ENCODE measurements around the gene CH25H. TPM values are rescaled to one million over a fixed set of nuclear protein-coding genes. Genes with fewer than 3 reads are reported as not detected.

Gene CH25H
- total and polyA plus RNA-seq, 2 donors from 2014 or later = 1.2 to 3.2 TPM

DNA sequence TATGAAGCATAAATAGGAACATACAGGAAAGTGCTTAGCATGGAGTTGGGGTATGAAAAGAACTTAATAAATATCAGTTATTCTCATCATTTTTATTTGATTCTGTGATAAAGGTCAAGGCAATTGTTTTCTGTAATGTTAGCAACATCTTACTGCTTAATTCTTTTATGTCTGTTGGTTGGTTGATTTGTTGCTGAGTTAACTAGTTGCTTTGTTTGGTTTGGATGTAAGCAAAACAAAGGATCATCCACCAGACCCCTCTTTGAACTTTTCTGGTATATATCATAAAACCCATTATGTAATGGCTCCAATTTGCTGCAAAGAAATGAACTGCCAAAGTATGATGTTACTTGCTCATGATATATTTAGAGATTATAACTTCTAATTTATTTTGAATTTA lies 44.5 kb downstream of the CH25H start:
- H3K9me3 ChIP-seq (ENCODE audit: control insufficient read depth in 2 of 3, insufficient read depth in 1 of 3, low read length in 3 of 3) = no peaks in the 10 kb centered on the region
- H3K27me3 ChIP-seq (ENCODE audit: control insufficient read depth, insufficient read depth, low read length) = no peaks in the 10 kb centered on the region

DNA sequence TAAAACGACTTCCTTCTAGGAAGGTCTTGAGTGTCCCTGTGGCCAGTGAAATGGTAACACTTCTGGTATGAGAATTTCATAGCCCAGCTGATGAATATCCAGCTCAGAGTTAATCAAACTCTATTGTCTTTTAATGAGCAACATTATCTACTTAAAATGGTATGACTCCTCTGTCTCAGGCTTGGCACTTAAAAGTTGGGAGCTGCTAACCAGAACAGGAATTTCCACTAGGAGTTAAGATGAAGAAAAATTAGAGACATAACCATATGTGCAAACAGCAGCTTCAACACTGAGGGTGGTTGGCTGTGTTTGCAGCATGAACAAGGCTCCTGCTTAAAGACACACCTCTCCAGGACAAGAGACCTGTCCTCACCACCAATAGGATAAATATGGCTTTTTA lies 46.8 kb downstream of the CH25H start:
- H3K9me3 ChIP-seq (ENCODE audit: control insufficient read depth in 2 of 3, insufficient read depth in 1 of 3, low read length in 3 of 3) = no peaks in the 10 kb centered on the region
- intact Hi-C loops (cut with DNase I) = no loop called here
- no peaks in the 10 kb centered on the region for H3K27me3 ChIP-seq (ENCODE audit: control insufficient read depth, insufficient read depth, low read length)
- DNase-seq = no peak
- no peak overlapping the region for H3K4me3 ChIP-seq (ENCODE audit: low read length in 3 of 3)
- H3K4me1 ChIP-seq (ENCODE audit: control insufficient read depth in 2 of 3, insufficient read depth in 2 of 3, low read depth in 1 of 3, low read length in 3 of 3) = no peaks in the 10 kb centered on the region
- no peak overlapping the region for H3K27ac ChIP-seq (ENCODE audit: low read depth in 2 of 2, low read length in 2 of 2)
- no peak for FAIRE-seq
- TF ChIP-seq, protein P1, sequence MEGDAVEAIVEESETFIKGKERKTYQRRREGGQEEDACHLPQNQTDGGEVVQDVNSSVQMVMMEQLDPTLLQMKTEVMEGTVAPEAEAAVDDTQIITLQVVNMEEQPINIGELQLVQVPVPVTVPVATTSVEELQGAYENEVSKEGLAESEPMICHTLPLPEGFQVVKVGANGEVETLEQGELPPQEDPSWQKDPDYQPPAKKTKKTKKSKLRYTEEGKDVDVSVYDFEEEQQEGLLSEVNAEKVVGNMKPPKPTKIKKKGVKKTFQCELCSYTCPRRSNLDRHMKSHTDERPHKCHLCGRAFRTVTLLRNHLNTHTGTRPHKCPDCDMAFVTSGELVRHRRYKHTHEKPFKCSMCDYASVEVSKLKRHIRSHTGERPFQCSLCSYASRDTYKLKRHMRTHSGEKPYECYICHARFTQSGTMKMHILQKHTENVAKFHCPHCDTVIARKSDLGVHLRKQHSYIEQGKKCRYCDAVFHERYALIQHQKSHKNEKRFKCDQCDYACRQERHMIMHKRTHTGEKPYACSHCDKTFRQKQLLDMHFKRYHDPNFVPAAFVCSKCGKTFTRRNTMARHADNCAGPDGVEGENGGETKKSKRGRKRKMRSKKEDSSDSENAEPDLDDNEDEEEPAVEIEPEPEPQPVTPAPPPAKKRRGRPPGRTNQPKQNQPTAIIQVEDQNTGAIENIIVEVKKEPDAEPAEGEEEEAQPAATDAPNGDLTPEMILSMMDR (IDR thresholded peaks at IDR 0.05; ENCODE audit: borderline replicate concordance, extremely low read depth, insufficient read depth) = no peak
- no peaks in the 10 kb centered on the region for H3K36me3 ChIP-seq (ENCODE audit: control insufficient read depth in 2 of 3, insufficient read depth in 3 of 3, low read length in 3 of 3)
- H3K9ac ChIP-seq (ENCODE audit: low read length in 3 of 3) = no peak overlapping the region

More for the DNA sequence above, 44.5 kb downstream of the CH25H start:
- H3K36me3 ChIP-seq (ENCODE audit: control insufficient read depth in 2 of 3, insufficient read depth in 3 of 3, low read length in 3 of 3) = no peaks in the 10 kb centered on the region
- DNase-seq (peak in 2 of 5 donors; percentile 25 to 73), FAIRE-seq (no peak)
- H3K4me1 ChIP-seq (ENCODE audit: control insufficient read depth in 2 of 3, insufficient read depth in 2 of 3, low read depth in 1 of 3, low read length in 3 of 3) = no peaks in the 10 kb centered on the region
- H3K27ac ChIP-seq (ENCODE audit: low read depth in 2 of 2, low read length in 2 of 2) = no peak overlapping the region
- TF ChIP-seq, protein P1 (IDR thresholded peaks at IDR 0.05; ENCODE audit: borderline replicate concordance, extremely low read depth, insufficient read depth) = no peak
- intact Hi-C loops (cut with DNase I) = no loop called here
- H3K9ac ChIP-seq (ENCODE audit: low read length in 3 of 3) = no peak overlapping the region
- H3K4me3 ChIP-seq (ENCODE audit: low read length in 3 of 3) = no peak overlapping the region

DNA sequence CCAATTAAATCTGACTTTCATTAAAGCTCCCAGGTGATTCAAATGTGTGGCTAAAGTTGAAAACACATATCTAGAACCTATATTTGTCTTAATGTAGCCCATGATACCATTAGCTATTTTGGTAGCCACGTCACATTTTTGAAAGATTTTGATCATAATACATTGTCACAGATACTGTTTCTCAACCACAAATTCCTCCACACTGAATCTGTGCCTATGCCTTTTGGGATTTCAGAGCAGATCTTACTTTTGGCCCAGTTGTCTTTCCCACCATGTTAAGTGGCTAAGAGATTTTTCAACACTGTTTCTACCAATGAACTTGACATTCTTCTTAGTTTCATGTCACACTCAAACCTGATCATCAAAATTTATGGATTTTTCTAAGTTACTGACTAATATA lies 47.4 kb downstream of the CH25H start:
- Histone ChIP-seq H3K36me3 (ENCODE audit: control insufficient read depth in 2 of 3, insufficient read depth in 3 of 3, low read length in 3 of 3) (no peaks in the 10 kb centered on the region), H3K27me3 (ENCODE audit: control insufficient read depth, insufficient read depth, low read length) (no peaks in the 10 kb centered on the region), H3K4me3 (ENCODE audit: low read length in 3 of 3) (no peak overlapping the region), H3K4me1 (ENCODE audit: control insufficient read depth in 2 of 3, insufficient read depth in 2 of 3, low read depth in 1 of 3, low read length in 3 of 3) (no peaks in the 10 kb centered on the region), H3K9ac (ENCODE audit: low read length in 3 of 3) (no peak overlapping the region), H3K9me3 (ENCODE audit: control insufficient read depth in 2 of 3, insufficient read depth in 1 of 3, low read length in 3 of 3) (no peaks in the 10 kb centered on the region), H3K27ac (ENCODE audit: low read depth in 2 of 2, low read length in 2 of 2) (no peak overlapping the region)
- intact Hi-C loops (cut with DNase I) = no loop called here
- FAIRE-seq (no peak), DNase-seq (no peak)
- TF ChIP-seq, protein P1 (IDR thresholded peaks at IDR 0.05; ENCODE audit: borderline replicate concordance, extremely low read depth, insufficient read depth) = no peak

DNA sequence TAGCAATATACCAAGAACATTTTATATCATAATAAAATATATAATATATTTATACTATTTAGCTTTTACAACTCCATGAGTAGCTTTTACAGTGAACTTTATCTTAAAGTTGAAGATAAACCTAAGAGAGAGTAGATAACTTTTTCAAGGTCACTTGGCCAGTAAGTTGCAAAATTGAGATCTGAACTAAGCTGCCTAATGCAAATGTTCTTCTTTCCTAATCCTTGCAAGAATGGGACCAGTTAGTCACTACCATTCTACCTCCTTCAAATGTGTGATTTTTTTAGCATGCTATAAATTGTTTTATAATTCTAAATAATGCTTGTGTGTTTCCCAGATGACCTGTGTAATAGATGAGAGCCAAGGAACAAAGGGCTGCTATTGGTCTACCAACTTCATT lies 47.8 kb downstream of the CH25H start:
- TF ChIP-seq, protein P1 (IDR thresholded peaks at IDR 0.05; ENCODE audit: borderline replicate concordance, extremely low read depth, insufficient read depth) = no peak
- Histone ChIP-seq H3K27ac (ENCODE audit: low read depth in 2 of 2, low read length in 2 of 2) (no peak overlapping the region), H3K36me3 (ENCODE audit: control insufficient read depth in 2 of 3, insufficient read depth in 3 of 3, low read length in 3 of 3) (no peaks in the 10 kb centered on the region), H3K4me1 (ENCODE audit: control insufficient read depth in 2 of 3, insufficient read depth in 2 of 3, low read depth in 1 of 3, low read length in 3 of 3) (no peaks in the 10 kb centered on the region), H3K4me3 (ENCODE audit: low read length in 3 of 3) (no peak overlapping the region), H3K9me3 (ENCODE audit: control insufficient read depth in 2 of 3, insufficient read depth in 1 of 3, low read length in 3 of 3) (no peaks in the 10 kb centered on the region), H3K27me3 (ENCODE audit: control insufficient read depth, insufficient read depth, low read length) (no peaks in the 10 kb centered on the region), H3K9ac (ENCODE audit: low read length in 3 of 3) (no peak overlapping the region)
- intact Hi-C loops (cut with DNase I) = no loop called here
- no peak for FAIRE-seq
- no peak for DNase-seq

All from kidney (tissue), 14 donors.